HepG2 (cell line): ENCODE results near the gene BHMT. TPM values are rescaled to one million over a fixed set of nuclear protein-coding genes. Genes with fewer than 3 reads are reported as not detected.

Source experiments
- ATAC-seq: fragments of 200-7000 bp; cut with Tn5 transposase; 3 replicates; pipeline ENCODE4 v1.9.1; 2020; ENCODE audit warnings: mild to moderate bottlenecking, moderate library complexity
- BruUV-seq: library from RNA; stranded (reverse); fragments of 400-500 nt; replicated peaks from 2 replicates; lab custom pipeline; 2021; lab: Mats Ljungman, UMichigan
- CTCF ChIA-PET: fragments of 300-600 bp; formaldehyde crosslinking; extraction: SDS; loops from one replicate; lab custom pipeline; 2021; ENCODE audit warnings: low total read pairs, inconsistent platforms, low intra/inter-chr PET ratio; lab: Yijun Ruan, JAX
- POLR2A ChIA-PET: fragments of 350-600 bp; sonication (Branson Sonifier 250); formaldehyde crosslinking; loops from one replicate; lab custom pipeline; 2020; ENCODE audit warnings: antibody characterized with exemption, inconsistent platforms; lab: Yijun Ruan, JAX
- DNase-seq: peaks from one replicate; pipeline ENCODE4 v3.0.0-alpha.2; 2015; ENCODE audit warnings: low spot score
- FAIRE-seq: peaks from 3 replicates; lab custom pipeline; 2011; peaks lifted over from hg19 to GRCh38; lab: Jason Lieb, UNC
- H2AFZ ChIP-seq: one replicate; pipeline ENCODE4 v1.6.1; 2011; ENCODE audit warnings: low read length, inconsistent platforms
- H3K27ac ChIP-seq: fragments of 300-600 bp; 3 replicates; pipeline ENCODE4 v1.8.0; 2011; ENCODE audit warnings: mixed run types, mild to moderate bottlenecking, mixed read lengths, low read length, inconsistent platforms; ENCODE audit not compliant: insufficient read depth; ENCODE audit errors: extremely low read length
- H3K27me3 ChIP-seq, 2 experiments: fragments of 200-600 bp in 1 of 2; 2 replicates in 1 of 2; 3 replicates in 1 of 2; pipeline versions ENCODE4 v1.6.0 to v1.8.0; 2011; ENCODE audit warnings: low read length in 2 of 2, mild to moderate bottlenecking in 2 of 2, moderate library complexity in 2 of 2, inconsistent platforms in 1 of 2; ENCODE audit not compliant: insufficient read depth in 2 of 2, control insufficient read depth in 1 of 2
- H3K36me3 ChIP-seq, 2 experiments: fragments of 200-600 bp in 1 of 2; replicated peaks in 1 of 2; 2 replicates in 1 of 2; 3 replicates in 1 of 2; pipeline versions ENCODE4 v1.5.1 to v1.8.0; 2011; ENCODE audit warnings: low read length in 2 of 2, inconsistent platforms in 1 of 2; ENCODE audit not compliant: insufficient read depth in 2 of 2, control insufficient read depth in 1 of 2
- H3K4me1 ChIP-seq: 2 replicates; pipeline ENCODE4 v1.5.1; 2012; ENCODE audit warnings: low read length, inconsistent platforms; ENCODE audit not compliant: insufficient read depth
- H3K4me2 ChIP-seq: 2 replicates; pipeline ENCODE4 v1.6.0; 2011; ENCODE audit warnings: low read depth, low read length, inconsistent platforms
- H3K4me3 ChIP-seq, 3 experiments: fragments of 200-600 bp in 1 of 3; sonication (generic), shearing (Covaris generic) in 1 of 3; replicated peaks in 1 of 3; 2 replicates each; pipeline ENCODE4 v1.5.1; 2011 to 2016; ENCODE audit warnings: low read length in 3 of 3, inconsistent platforms in 2 of 3, low read depth in 2 of 3, mild to moderate bottlenecking in 2 of 3, control low read depth in 1 of 3, mixed read lengths in 1 of 3; ENCODE audit not compliant: insufficient read depth in 1 of 3
- H3K79me2 ChIP-seq: one replicate; pipeline ENCODE4 v1.6.1; 2011; ENCODE audit warnings: low read length, inconsistent platforms; ENCODE audit not compliant: insufficient read depth
- H3K9ac ChIP-seq: 2 replicates; pipeline ENCODE4 v1.6.0; 2011; ENCODE audit warnings: mild to moderate bottlenecking, low read depth, low read length, inconsistent platforms; ENCODE audit not compliant: insufficient read depth
- H3K9me3 ChIP-seq: 2 replicates; pipeline ENCODE4 v1.5.1; 2012; ENCODE audit warnings: mild to moderate bottlenecking, low read length
- H4K20me1 ChIP-seq: 2 replicates; pipeline ENCODE4 v1.6.0; 2011; ENCODE audit warnings: inconsistent platforms, mild to moderate bottlenecking, low read length, moderate library complexity; ENCODE audit not compliant: insufficient read depth
- HES4 ChIP-seq: sonication (generic); formaldehyde crosslinking; IDR thresholded peaks from 2 replicates; pipeline ENCODE4 v1.9.0; 2021; ENCODE audit warnings: mild to moderate bottlenecking, missing genetic modification reagents, borderline replicate concordance
- MAFK ChIP-seq, 2 experiments: IDR thresholded peaks in 1 of 2; conservative IDR thresholded peaks in 1 of 2; 2 replicates each; pipeline ENCODE4 v1.6.1; 2011; ENCODE audit warnings: improper control_type of control experiment in 2 of 2, low read length in 2 of 2
- REPIN1 ChIP-seq: sonication (generic); formaldehyde crosslinking; IDR thresholded peaks from 2 replicates; pipeline ENCODE4 v1.8.0; 2022; ENCODE audit warnings: missing genetic modification reagents, low read depth, mild to moderate bottlenecking, borderline replicate concordance
- WIZ ChIP-seq: sonication (generic); formaldehyde crosslinking; IDR thresholded peaks from 2 replicates; pipeline ENCODE4 v1.5.1; 2020; ENCODE audit warnings: mild to moderate bottlenecking, missing genetic modification reagents
- ZNF790 ChIP-seq: sonication (generic); formaldehyde crosslinking; IDR thresholded peaks from 2 replicates; pipeline ENCODE4 v1.8.0; 2022; ENCODE audit warnings: missing genetic modification reagents, mild to moderate bottlenecking, borderline replicate concordance
- WGBS: methylation state at CpG from one replicate; pipeline ENCODE4 v1.1.6; 2017; ENCODE audit warnings: low lambda C conversion rate; 5-methylcytosine and 5-hydroxymethylcytosine counted together
- in situ Hi-C: cut with HindIII; loops from 2 replicates; pipeline ENCODE4 v1.10.0; 2017; ENCODE audit warnings: low pct_unique_long_range_greater_than_20kb; ENCODE audit not compliant: extremely low pct_ligation_motif_present
- intact Hi-C: fragments of 100-400 bp; cut with micrococcal nuclease; formaldehyde crosslinking; loops from one replicate; pipeline ENCODE4 v1.10.0; 2022; ENCODE audit not compliant: unreplicated experiment
- polyA plus RNA-seq, 8 experiments: library from polyadenylated mRNA; depleted of rRNA in 3 of 8; stranded (reverse) in 7 of 8; unstranded in 1 of 8; fragments of >200 nt; fragmentation: Illumina TruSeq in 4 of 8; extraction: Trizol in 4 of 8; gene quantifications; 2 replicates each; pipeline versions ENCODE4 v1.2.1 to v1.2.3, GENCODE V29; 2011 to 2016; ENCODE audit warnings: low read depth in 4 of 8, missing spikeins in 1 of 8, mixed read lengths in 1 of 8; ENCODE audit not compliant: insufficient read depth in 1 of 8
- total RNA-seq, 5 experiments: library from RNA; depleted of rRNA; stranded (reverse); fragments of >200 nt; fragmentation: Illumina TruSeq; extraction: Trizol; gene quantifications; 2 replicates each; pipeline ENCODE4 v1.2.3, GENCODE V29; 2016; ENCODE audit warnings: low read depth in 1 of 5
- TF ChIP-seq, protein P1 (sequence below): sonication (generic); formaldehyde crosslinking; IDR thresholded peaks from 2 replicates; pipeline ENCODE4 v1.5.0; 2020; ENCODE audit warnings: mild to moderate bottlenecking, missing genetic modification reagents, moderate library complexity
- TF ChIP-seq, protein P2 (sequence below): sonication (generic); IDR thresholded peaks from 2 replicates; pipeline ENCODE4 v1.6.1; 2016; ENCODE audit warnings: low read depth, borderline replicate concordance
- TF ChIP-seq, protein P3 (sequence below): sonication (generic); formaldehyde crosslinking; IDR thresholded peaks from 2 replicates; pipeline ENCODE4 v1.8.0; 2022; ENCODE audit warnings: mild to moderate bottlenecking, missing genetic modification reagents; ENCODE audit not compliant: insufficient replicate concordance

BHMT gene
- total and polyA plus RNA-seq, 2 of the 13 experiments (the other 11 are each of a cell fraction or from before 2014, with no cell fraction given): 0.40 to 6.4 TPM

DNA sequence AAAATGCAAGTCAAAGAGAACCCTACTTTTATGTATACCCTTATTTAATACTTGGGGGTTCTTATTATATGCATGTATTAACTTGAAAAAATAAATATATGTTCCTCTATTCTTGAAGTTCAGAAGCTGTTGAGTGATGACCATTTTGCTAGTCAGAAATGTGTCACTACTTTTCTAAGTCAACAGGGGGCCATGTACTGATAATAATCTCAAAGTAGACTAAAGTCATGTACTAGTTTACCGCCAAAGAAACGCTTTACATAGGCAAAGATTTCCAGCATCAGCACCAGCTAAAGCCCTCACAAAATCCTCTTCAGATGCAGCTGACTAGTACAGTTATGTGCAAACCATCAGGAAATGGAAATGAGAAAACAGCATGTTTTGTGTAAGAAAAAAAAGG is 5.7 kb upstream of the BHMT start:
- FAIRE-seq (no peak), ATAC-seq (no peak), DNase-seq (no peak)
- Histone ChIP-seq H3K36me3 (no peaks in the 10 kb centered on the region), H3K4me2 (peak overlapping the region; percentile 75; the same call in 1 of the 2 replicates), H2AFZ (no peak overlapping the region), H3K27me3 (peaks cover 0 to 3% of the 10 kb centered on the region in 2 experiments; a peak in 2 of 5 replicates), H3K4me3 (no peak overlapping the region), H3K9me3 (no peaks in the 10 kb centered on the region), H3K79me2 (no peaks in the 10 kb centered on the region), H4K20me1 (no peaks in the 10 kb centered on the region), H3K27ac (no peak overlapping the region), H3K9ac (no peak overlapping the region), H3K4me1 (peaks cover 57% of the 10 kb centered on the region)
- no TSS peak for BruUV-seq
- CTCF ChIA-PET: no interaction called here
- no peak for TF ChIP-seq MAFK (conservative IDR thresholded peaks at IDR 0.05 in 1 of 2, IDR thresholded peaks at IDR 0.05 in 1 of 2; ENCODE audit: low read length in 2 of 2)
- TF ChIP-seq, protein P1, sequence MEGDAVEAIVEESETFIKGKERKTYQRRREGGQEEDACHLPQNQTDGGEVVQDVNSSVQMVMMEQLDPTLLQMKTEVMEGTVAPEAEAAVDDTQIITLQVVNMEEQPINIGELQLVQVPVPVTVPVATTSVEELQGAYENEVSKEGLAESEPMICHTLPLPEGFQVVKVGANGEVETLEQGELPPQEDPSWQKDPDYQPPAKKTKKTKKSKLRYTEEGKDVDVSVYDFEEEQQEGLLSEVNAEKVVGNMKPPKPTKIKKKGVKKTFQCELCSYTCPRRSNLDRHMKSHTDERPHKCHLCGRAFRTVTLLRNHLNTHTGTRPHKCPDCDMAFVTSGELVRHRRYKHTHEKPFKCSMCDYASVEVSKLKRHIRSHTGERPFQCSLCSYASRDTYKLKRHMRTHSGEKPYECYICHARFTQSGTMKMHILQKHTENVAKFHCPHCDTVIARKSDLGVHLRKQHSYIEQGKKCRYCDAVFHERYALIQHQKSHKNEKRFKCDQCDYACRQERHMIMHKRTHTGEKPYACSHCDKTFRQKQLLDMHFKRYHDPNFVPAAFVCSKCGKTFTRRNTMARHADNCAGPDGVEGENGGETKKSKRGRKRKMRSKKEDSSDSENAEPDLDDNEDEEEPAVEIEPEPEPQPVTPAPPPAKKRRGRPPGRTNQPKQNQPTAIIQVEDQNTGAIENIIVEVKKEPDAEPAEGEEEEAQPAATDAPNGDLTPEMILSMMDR (CRISPR knock-in tag): 0 out of 2 replicates have a peak, but pooled peaks have one; percentile 4
- no peak for TF ChIP-seq ZNF790
- 21% methylated on average over 2 of the region's 2 CpGs for WGBS
- intact Hi-C loops: no loop called here
- in situ Hi-C loops: no loop called here
- POLR2A ChIA-PET: no interaction called here

DNA sequence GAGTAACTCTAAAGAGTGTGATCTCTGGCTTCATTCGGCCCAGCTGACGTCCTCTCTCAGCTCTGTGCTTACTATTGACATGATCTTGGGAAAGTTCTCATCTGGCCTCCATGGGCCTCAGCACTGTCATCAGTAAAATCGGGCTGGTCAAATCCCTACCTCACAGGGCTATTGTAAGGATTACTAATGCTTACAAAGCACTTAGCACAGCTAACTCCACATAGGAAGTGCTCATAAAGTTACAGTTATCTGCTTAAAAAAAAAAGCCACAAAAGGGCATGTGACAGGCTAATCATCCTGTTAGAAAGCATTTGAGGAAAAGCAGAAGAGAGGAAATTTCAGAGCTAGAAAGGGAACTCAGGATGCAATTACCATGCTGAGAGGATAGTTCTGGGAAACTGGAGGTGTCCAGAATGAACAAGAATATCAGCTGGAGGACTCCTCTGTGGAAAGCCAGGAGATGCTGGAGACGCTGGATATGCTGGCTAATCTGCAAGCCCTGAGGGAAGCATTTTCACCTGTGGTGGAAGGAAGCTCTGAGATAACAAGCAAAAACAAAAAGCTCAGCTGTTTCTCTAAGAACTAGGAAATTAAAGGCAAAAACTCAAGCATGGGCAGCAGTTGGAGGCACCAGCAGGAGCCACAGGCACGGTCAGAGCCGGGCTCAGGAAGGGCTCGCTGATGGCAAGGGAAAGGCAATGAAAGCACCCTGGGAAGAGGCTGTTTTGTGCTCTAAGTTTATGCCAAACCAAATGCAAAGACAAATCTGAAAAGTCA is 4.4 kb upstream of the BHMT start:
- DNase-seq (no peak), FAIRE-seq (no peak), ATAC-seq (peak; percentile 61)
- Histone ChIP-seq H3K27ac (peak overlapping the region; percentile 46), H3K4me2 (peak overlapping the region; percentile 75), H3K4me3 (peak overlapping the region in 2 of 3 experiments; percentile 45 to 51; a peak in 3 of 6 replicates), H3K4me1 (peaks cover 68% of the 10 kb centered on the region), H3K27me3 (peaks cover 0 to 6% of the 10 kb centered on the region in 2 experiments; a peak in 3 of 5 replicates), H3K79me2 (no peaks in the 10 kb centered on the region), H3K36me3 (no peaks in the 10 kb centered on the region), H3K9me3 (no peaks in the 10 kb centered on the region), H3K9ac (no peak overlapping the region; the same call in 1 of the 2 replicates), H4K20me1 (no peaks in the 10 kb centered on the region), H2AFZ (peak overlapping the region; percentile 35)
- 4% methylated on average over 7 of the region's 7 CpGs for WGBS
- no TSS peak for BruUV-seq
- TF ChIP-seq MAFK (conservative IDR thresholded peaks at IDR 0.05 in 1 of 2, IDR thresholded peaks at IDR 0.05 in 1 of 2; ENCODE audit: low read length in 2 of 2) (0 out of 4 replicates have a peak, but pooled peaks of 1 of the 2 experiments have one; percentile 1), WIZ (CRISPR knock-in tag) (no peak), HES4 (CRISPR knock-in tag) (no peak), REPIN1 (CRISPR knock-in tag) (peak; percentile 43; the same call in 1 of the 2 replicates)
- TF ChIP-seq, protein P2, sequence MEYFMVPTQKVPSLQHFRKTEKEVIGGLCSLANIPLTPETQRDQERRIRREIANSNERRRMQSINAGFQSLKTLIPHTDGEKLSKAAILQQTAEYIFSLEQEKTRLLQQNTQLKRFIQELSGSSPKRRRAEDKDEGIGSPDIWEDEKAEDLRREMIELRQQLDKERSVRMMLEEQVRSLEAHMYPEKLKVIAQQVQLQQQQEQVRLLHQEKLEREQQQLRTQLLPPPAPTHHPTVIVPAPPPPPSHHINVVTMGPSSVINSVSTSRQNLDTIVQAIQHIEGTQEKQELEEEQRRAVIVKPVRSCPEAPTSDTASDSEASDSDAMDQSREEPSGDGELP: 0 out of 2 replicates have a peak, but pooled peaks have one; percentile 10
- TF ChIP-seq, protein P3, sequence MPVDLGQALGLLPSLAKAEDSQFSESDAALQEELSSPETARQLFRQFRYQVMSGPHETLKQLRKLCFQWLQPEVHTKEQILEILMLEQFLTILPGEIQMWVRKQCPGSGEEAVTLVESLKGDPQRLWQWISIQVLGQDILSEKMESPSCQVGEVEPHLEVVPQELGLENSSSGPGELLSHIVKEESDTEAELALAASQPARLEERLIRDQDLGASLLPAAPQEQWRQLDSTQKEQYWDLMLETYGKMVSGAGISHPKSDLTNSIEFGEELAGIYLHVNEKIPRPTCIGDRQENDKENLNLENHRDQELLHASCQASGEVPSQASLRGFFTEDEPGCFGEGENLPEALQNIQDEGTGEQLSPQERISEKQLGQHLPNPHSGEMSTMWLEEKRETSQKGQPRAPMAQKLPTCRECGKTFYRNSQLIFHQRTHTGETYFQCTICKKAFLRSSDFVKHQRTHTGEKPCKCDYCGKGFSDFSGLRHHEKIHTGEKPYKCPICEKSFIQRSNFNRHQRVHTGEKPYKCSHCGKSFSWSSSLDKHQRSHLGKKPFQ (CRISPR knock-in tag): no peak
- ChIA-PET POLR2A (interaction anchor here (0.9 kb wide), 1 partner anchor 26 kb away, joined by 3 read pairs; no protein-coding TSS in a partner anchor), CTCF (no interaction called here)
- intact Hi-C loops (no loop called here), in situ Hi-C loops (no loop called here)
